Measurements from ENCODE around the gene FRYL. TPM values are rescaled to one million over a fixed set of nuclear protein-coding genes. Genes with fewer than 3 reads are reported as not detected.

FRYL gene
- total RNA-seq, 1 experiment from 2014 or later, result 53.9 TPM

- Histone ChIP-seq H3K27ac (no peak overlapping the region), H3K9me2 (ENCODE audit: insufficient read depth) (no peaks in the 10 kb centered on the region), H3K79me2 (ENCODE audit: low read depth) (peaks cover 6% of the 10 kb centered on the region; the same call in 1 of the 2 replicates), H3K4me3 (no peak overlapping the region), H3K4me2 (no peak overlapping the region), H3F3A (ENCODE audit: insufficient read depth, low read depth) (no peaks in the 10 kb centered on the region), H2AFZ (no peak overlapping the region), H3K27me3 (ENCODE audit: insufficient read depth, low read depth) (no peaks in the 10 kb centered on the region), H3K4me1 (replicated peaks; ENCODE audit: insufficient read depth) (peaks cover 4% of the 10 kb centered on the region; the same call in 1 of the 2 replicates), H3K9me3 (ENCODE audit: insufficient read depth, low read depth) (0 out of 2 replicates have a peak, but pooled peaks cover 4% of the 10 kb centered on the region), H3K36me3 (ENCODE audit: low read depth) (no peaks in the 10 kb centered on the region; the same call in 1 of the 2 replicates), H4K20me1 (ENCODE audit: insufficient read depth) (no peaks in the 10 kb centered on the region)
- BruUV-seq (replicated peaks), result no TSS peak
- ChIA-PET CTCF (no interaction called here), POLR2A (ENCODE audit: unreplicated experiment) (no interaction called here)
- TF ChIP-seq, protein P1, sequence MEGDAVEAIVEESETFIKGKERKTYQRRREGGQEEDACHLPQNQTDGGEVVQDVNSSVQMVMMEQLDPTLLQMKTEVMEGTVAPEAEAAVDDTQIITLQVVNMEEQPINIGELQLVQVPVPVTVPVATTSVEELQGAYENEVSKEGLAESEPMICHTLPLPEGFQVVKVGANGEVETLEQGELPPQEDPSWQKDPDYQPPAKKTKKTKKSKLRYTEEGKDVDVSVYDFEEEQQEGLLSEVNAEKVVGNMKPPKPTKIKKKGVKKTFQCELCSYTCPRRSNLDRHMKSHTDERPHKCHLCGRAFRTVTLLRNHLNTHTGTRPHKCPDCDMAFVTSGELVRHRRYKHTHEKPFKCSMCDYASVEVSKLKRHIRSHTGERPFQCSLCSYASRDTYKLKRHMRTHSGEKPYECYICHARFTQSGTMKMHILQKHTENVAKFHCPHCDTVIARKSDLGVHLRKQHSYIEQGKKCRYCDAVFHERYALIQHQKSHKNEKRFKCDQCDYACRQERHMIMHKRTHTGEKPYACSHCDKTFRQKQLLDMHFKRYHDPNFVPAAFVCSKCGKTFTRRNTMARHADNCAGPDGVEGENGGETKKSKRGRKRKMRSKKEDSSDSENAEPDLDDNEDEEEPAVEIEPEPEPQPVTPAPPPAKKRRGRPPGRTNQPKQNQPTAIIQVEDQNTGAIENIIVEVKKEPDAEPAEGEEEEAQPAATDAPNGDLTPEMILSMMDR (conservative IDR thresholded peaks at IDR 0.05), result no peak
- no peak for TF ChIP-seq EZH2 (IDR thresholded peaks at IDR 0.05; ENCODE audit: low read depth)
- no peak for DNase-seq
- intact Hi-C loops (cut with micrococcal nuclease; ENCODE audit: unreplicated experiment), result no loop called here
These were observed 73.3 kb downstream of the FRYL start for GRCh38 chr4:48706736-48707135.

DNA sequence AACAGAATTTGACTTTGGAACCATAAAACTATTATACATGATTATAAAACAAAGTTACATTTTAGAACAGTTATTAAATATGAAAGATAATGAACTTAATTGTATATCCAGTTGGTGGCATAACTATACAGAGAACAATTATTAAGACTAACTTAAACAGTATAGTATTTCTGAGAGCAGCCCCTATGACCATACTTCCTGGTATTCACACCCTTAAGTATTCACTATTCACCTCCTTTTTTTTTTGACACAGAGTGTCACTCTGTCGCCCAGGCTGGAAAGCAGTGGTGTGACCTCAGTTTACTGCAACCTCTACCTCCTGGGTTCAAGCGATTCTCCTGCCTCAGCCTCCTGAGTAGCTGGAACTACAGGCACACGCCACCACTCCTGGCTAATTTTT lies 74.5 kb downstream of the FRYL start:
- no peaks in the 10 kb centered on the region for H3K9me2 ChIP-seq (ENCODE audit: insufficient read depth)
- no peaks in the 10 kb centered on the region for H4K20me1 ChIP-seq (ENCODE audit: insufficient read depth)
- H3K4me3 ChIP-seq, result no peak overlapping the region
- 0 out of 2 replicates have a peak, but pooled peaks cover 4% of the 10 kb centered on the region for H3K9me3 ChIP-seq (ENCODE audit: insufficient read depth, low read depth)
- intact Hi-C loops (cut with micrococcal nuclease; ENCODE audit: unreplicated experiment), result no loop called here
- no peaks in the 10 kb centered on the region for H3K27me3 ChIP-seq (ENCODE audit: insufficient read depth, low read depth)
- TF ChIP-seq, protein P1 (conservative IDR thresholded peaks at IDR 0.05), result no peak
- TF ChIP-seq EZH2 (IDR thresholded peaks at IDR 0.05; ENCODE audit: low read depth), result no peak
- CTCF ChIA-PET, result no interaction called here
- H3K36me3 ChIP-seq (ENCODE audit: low read depth), result no peaks in the 10 kb centered on the region; the same call in 1 of the 2 replicates
- peaks cover 14% of the 10 kb centered on the region for H3K4me1 ChIP-seq (replicated peaks; ENCODE audit: insufficient read depth)
- no peak overlapping the region for H3K27ac ChIP-seq
- peaks cover 15% of the 10 kb centered on the region for H3K79me2 ChIP-seq (ENCODE audit: low read depth)
- peaks cover under 1% of the 10 kb centered on the region; the same call in 1 of the 2 replicates for H3F3A ChIP-seq (ENCODE audit: insufficient read depth, low read depth)
- TSS peak; percentile 22 for BruUV-seq (replicated peaks)
- no peak overlapping the region for H2AFZ ChIP-seq
- no peak for DNase-seq
- POLR2A ChIA-PET (ENCODE audit: unreplicated experiment), result no interaction called here
- no peak overlapping the region for H3K4me2 ChIP-seq

GRCh38 chr4:48704091-48704802 lies 75.8 kb downstream of the FRYL start:
- H4K20me1 ChIP-seq (ENCODE audit: insufficient read depth), result no peaks in the 10 kb centered on the region
- H2AFZ ChIP-seq, result no peak overlapping the region
- peaks cover 12% of the 10 kb centered on the region for H3F3A ChIP-seq (ENCODE audit: insufficient read depth, low read depth)
- no peaks in the 10 kb centered on the region for H3K9me2 ChIP-seq (ENCODE audit: insufficient read depth)
- H3K79me2 ChIP-seq (ENCODE audit: low read depth), result peaks cover 16% of the 10 kb centered on the region
- no TSS peak for BruUV-seq (replicated peaks)
- intact Hi-C loops (cut with micrococcal nuclease; ENCODE audit: unreplicated experiment), result no loop called here
- ChIA-PET CTCF (no interaction called here), POLR2A (ENCODE audit: unreplicated experiment) (no interaction called here)
- no peak overlapping the region for H3K4me2 ChIP-seq
- H3K9me3 ChIP-seq (ENCODE audit: insufficient read depth, low read depth), result 0 out of 2 replicates have a peak, but pooled peaks cover 4% of the 10 kb centered on the region
- TF ChIP-seq, protein P1 (conservative IDR thresholded peaks at IDR 0.05), result no peak
- no peak for DNase-seq
- H3K27me3 ChIP-seq (ENCODE audit: insufficient read depth, low read depth), result no peaks in the 10 kb centered on the region
- H3K4me1 ChIP-seq (replicated peaks; ENCODE audit: insufficient read depth), result peaks cover 26% of the 10 kb centered on the region
- H3K27ac ChIP-seq, result no peak overlapping the region
- no peak overlapping the region for H3K4me3 ChIP-seq
- H3K36me3 ChIP-seq (ENCODE audit: low read depth), result no peaks in the 10 kb centered on the region

Data from PC-9 (cell line).